GM18519 (cell line): ENCODE results near the gene SRRM3.
"Not testable (repeated sequence)": the region's sequence is repeated elsewhere in the genome, so short reads cannot be mapped to it uniquely, and the experiment has no call there.

Source experiments
- ATAC-seq: cut with Tn5 transposase; IDR thresholded peaks from one replicate; pipeline ENCODE4 v1.9.1; 2021; ENCODE audit warnings: mild to moderate bottlenecking, moderate library complexity; ENCODE audit not compliant: unreplicated experiment, low FRiP score

SRRM3 gene

GRCh38 chr7:76201732-76202665 is at the start of gene SRRM3:
Gene SRRM3, plus strand, starts transcription at chr7:76201896. Its CDS starts 33,171 bp downstream, at chr7:76235067.
- ATAC-seq = no peak

GRCh38 chr7:76151932-76152331 is 49.8 kb upstream of the SRRM3 start:
- no peak for ATAC-seq

- not testable (repeated sequence) for ATAC-seq
These were observed 48.0 kb upstream of the SRRM3 start for GRCh38 chr7:76153571-76154230.

- no peak for ATAC-seq
These were observed 45.8 kb upstream of the SRRM3 start for GRCh38 chr7:76155938-76156337.

GRCh38 chr7:76156992-76157685 is 44.6 kb upstream of the SRRM3 start:
- ATAC-seq = not testable (repeated sequence)

- ATAC-seq = not testable (repeated sequence)
These were observed 43.3 kb upstream of the SRRM3 start for GRCh38 chr7:76158416-76158815.

GRCh38 chr7:76162416-76163170 is 39.1 kb upstream of the SRRM3 start:
- not testable (repeated sequence) for ATAC-seq

GRCh38 chr7:76163812-76164211 is 37.9 kb upstream of the SRRM3 start:
- not testable (repeated sequence) for ATAC-seq

- no peak for ATAC-seq
These were observed 36.4 kb upstream of the SRRM3 start for GRCh38 chr7:76165106-76165972.

GRCh38 chr7:76165973-76166403 is 35.7 kb upstream of the SRRM3 start:
- no peak for ATAC-seq

- peak; percentile 56 for ATAC-seq
These were observed 35.1 kb upstream of the SRRM3 start for GRCh38 chr7:76166404-76167255.

GRCh38 chr7:76173566-76174205 is 28.0 kb upstream of the SRRM3 start:
- ATAC-seq = no peak

GRCh38 chr7:76176951-76177350 is 24.7 kb upstream of the SRRM3 start:
- not testable (repeated sequence) for ATAC-seq

GRCh38 chr7:76179686-76180085 is 22.0 kb upstream of the SRRM3 start:
- ATAC-seq = no peak

- no peak for ATAC-seq
These were observed 19.3 kb upstream of the SRRM3 start for GRCh38 chr7:76182225-76182960.

- ATAC-seq = no peak
These were observed 16.4 kb upstream of the SRRM3 start for GRCh38 chr7:76185187-76185896.

GRCh38 chr7:76187272-76187671 is 14.4 kb upstream of the SRRM3 start:
- ATAC-seq = no peak
